ENCODE data around the gene GPX1.

GRCh38 chr3:49359623-49360022 is 1.5 kb upstream of the GPX1 start:
- TF ChIP-seq CTCF (conservative IDR thresholded peaks at IDR 0.05; ENCODE audit: low read depth, low read length) (no peak), EZH2phosphoT487 (IDR thresholded peaks at IDR 0.05; ENCODE audit: borderline replicate concordance, low read length) (no peak), EZH2 (IDR thresholded peaks at IDR 0.05; ENCODE audit: low read length, unreplicated experiment) (no peak)

Measured in PC-3 (cell line).